NOMO-1 (cell line): Measurements from ENCODE around the gene RNF150.
"Not testable (repeated sequence)": the region's sequence is repeated elsewhere in the genome, so short reads cannot be mapped to it uniquely, and the experiment has no call there.

Source experiments
- DNase-seq, 2 experiments: peaks; one replicate each; lab custom pipeline; 2025; ENCODE audit not compliant: unreplicated experiment in 2 of 2; lab: John Stamatoyannopoulos, UW

The RNF150 gene

DNA sequence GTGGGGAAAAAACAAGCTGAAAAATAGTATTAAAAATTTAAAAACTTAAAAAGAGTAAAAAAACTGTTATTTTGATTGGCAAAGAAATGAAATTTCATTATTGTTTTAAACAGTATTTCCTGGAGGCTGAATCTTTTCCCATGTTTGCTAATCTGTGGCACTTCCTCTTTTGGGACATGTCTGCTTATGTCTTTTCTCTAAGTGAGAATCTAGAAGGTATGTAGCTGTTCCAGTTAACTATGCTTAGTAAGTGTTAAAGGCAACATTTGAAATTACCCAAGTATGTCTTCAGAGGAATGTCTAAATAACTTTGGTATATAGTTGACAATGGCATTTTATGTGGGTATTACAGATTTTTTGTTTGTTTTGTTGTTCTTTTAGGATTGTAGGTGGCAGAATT, 295.5 kb downstream of the RNF150 start:
- DNase-seq: peak; percentile 57 to 80

- no peak for DNase-seq
Measured at GRCh38 chr4:140834839-140835495, 298.3 kb downstream of the RNF150 start.

DNA sequence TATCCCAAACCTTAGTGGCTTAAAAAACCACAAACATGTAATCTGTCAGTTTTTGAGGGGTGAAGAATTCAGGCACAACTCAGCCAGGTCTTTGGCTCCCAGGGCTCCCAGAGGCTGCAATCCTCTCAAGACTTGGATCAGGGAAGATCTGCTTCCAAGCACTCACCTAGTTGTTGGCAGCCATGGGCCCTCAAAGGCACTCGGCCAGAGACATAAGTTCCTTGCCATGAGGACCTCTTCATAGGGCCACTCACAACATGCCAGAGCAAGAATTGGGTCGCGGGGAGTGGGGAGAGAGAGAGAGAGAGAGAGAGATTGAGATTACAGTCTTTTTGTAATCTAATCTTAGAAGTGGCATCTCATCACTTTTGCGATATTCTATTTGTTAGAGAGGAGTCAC, 300.0 kb downstream of the RNF150 start:
- no peak for DNase-seq

DNA sequence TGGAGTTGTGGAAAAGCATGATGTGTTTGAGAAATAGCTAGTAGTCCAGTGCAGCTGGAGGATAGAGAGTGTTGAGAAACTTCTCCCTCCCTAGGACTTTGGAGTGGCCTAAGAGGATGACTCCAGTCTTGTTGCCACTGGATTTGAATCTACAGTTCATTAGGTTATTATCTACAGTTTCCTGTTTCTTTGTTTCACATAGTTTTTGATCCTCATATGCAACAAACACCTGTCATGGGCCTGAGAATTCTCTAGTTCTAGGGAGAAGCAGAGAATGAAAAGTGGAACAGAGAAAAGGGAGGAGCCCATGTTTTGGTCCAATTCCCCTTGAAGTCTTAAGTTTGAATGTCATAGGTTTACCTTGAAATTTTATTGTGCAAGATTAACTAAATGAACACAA, 303.4 kb downstream of the RNF150 start:
- no peak for DNase-seq

- no peak for DNase-seq
Measured at GRCh38 chr4:140826701-140827027, 306.6 kb downstream of the RNF150 start.

DNA sequence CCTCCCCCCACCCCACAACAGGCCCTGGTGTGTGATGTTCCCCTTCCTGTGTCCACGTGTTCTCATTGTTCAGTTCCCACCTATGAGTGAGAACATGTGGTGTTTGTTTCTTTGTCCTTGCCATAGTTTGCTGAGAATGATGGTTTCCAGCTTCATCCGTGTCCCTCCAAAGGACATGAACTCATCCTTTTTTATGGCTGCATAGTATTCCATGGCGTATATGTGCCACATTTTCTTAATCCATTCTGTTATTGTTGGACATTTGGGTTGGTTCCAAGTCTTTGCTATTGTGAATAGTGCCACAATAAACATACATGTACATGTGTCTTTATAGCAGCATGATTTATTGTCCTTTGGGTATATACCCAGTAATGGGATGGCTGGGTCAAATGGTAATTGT, 312.7 kb downstream of the RNF150 start:
- DNase-seq: not testable (repeated sequence)

DNA sequence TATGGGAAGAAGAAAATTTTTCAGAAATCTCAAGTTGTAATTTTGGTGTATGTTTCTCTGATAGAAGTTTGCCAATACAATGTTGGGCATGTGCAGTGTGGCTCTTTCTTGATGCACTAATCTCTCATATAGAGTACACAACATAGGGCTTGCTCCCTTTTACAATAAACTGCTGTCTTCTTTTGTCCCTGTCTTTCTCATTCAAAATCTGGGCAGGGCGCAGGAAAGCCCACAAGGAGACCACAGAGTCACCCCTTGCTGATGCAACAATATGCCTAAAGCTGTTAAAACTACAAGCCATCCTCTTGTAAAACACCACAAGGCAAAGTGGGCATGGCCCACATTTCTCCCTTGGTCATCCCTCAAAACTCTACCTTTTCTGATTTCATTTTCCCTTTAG, 313.7 kb downstream of the RNF150 start:
- DNase-seq: peak in 1 of 2 experiments; percentile 20

DNA sequence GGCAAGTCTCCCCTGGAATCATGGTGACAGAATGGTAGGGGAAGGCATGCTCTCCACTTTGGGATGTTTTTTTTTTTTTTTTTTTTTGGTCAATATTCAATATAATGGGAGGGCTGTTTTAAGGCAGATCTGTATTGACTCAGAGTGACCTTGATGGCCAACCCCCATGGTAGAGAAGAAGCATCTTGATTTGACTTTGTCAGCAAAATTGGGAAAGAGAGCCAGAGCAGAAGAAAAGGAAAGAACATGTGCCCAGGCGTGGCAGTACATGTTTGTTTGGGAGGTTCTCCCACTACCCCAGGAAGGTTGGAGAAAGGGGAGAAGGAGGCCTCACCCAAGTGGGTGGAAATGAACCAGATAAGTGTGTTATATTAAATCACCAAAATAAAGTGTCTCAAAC, 314.8 kb downstream of the RNF150 start:
- DNase-seq: no peak

DNA sequence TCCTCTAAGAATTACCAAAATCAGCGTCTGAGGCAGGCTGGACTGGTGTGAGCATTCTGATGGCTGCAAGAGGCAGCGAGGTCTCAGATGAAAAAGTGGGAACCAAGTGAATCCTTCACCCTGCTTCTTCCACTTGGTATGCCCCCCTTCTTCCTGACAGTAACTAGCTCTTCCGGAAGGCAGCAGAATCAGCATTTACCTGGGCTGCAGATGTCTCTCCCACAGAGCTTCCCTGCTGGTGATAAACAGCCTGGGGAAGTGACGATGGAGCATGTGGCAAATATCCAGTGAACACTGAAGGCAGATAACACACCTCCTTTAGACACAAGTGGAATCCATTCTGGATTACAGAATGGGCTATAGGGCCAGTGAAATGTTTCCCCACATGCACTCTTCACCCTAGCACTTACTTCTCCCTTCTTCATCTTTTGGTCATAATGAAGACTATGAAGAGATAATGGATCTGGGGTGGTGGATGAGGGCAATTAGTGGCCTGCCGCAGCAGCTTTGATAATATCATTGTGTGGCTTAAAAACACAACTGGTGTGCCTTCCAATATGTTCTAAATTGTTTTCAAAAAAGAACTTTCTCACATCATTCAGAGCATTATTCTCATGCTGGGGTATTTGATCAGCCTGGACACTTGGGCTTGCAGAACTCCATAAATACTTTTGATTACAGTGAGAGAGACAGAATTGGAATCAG, 316.3 kb downstream of the RNF150 start:
- no peak for DNase-seq

GRCh38 chr4:140813804-140814203, 319.5 kb downstream of the RNF150 start:
- DNase-seq: no peak

DNA sequence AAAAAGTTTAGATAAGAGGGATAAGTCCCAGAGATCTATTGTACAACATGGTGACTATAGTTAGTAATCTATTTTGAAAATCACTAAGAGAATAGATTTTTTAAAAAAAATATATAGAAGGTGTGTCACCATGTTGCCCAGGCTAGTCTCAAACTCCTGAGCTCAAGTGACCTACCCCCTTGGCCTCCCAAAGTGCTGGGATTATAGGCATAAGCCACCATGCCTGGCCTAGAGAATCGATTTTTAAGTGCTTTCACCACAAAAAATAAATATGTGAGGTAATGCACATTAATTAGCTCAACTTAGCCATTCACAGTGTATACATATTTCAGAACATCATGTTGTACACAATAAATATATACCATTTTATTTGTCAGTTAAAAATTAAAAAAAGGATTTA, 320.4 kb downstream of the RNF150 start:
- DNase-seq: no peak

- DNase-seq: no peak
Measured at GRCh38 chr4:140811429-140811828, 321.8 kb downstream of the RNF150 start.

GRCh38 chr4:140810591-140811169, 322.6 kb downstream of the RNF150 start:
- not testable (repeated sequence) for DNase-seq
